GM19193 (cell line): ENCODE results near the gene THSD4.

ENCODE experiments used
- POLR2A ChIP-seq: IDR thresholded peaks from 4 replicates; pipeline ENCODE4 v1.6.1; 2011; ENCODE audit not compliant: insufficient read depth, insufficient read length; ENCODE audit errors: extremely low read depth

THSD4 gene

DNA sequence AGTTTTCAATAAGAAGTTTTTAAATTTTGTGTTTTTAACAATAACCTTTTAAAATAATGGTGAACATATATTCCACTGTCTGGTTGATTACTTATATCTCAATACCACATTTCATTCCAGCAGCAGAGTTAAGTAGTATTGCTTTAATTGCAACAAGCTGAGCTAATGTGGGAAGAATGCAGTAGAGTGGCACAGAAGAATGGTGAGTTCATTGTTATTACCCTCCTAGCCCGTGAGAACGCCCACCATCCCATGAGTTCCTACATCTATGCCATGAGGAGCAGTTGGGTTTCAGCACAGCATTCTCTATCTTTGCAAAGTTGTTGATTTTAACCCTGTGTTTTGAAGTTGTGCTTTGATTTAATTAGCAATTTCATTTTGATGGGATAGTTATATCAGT, 677.2 kb downstream of the THSD4 start:
- no peak for TF ChIP-seq POLR2A

DNA sequence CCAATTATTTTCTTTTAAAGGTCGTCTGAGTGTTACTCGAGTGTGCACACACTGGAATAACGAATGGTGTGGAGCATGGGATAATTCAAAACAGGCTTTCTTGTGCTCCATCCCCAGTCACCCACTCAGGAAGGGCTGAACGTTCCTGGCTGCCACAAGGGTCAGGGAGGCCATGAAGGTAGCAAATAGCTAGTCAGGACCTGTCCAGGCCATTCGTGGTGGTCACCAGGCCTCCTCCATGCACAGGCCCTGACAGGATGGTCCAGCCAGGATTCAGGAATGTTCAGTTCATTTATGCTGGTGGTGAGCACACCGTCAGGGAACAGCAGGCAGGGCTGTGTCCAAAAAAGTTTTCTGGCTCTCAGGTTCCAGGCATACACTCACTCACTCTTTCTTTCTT, 683.4 kb downstream of the THSD4 start:
- TF ChIP-seq POLR2A, result no peak

DNA sequence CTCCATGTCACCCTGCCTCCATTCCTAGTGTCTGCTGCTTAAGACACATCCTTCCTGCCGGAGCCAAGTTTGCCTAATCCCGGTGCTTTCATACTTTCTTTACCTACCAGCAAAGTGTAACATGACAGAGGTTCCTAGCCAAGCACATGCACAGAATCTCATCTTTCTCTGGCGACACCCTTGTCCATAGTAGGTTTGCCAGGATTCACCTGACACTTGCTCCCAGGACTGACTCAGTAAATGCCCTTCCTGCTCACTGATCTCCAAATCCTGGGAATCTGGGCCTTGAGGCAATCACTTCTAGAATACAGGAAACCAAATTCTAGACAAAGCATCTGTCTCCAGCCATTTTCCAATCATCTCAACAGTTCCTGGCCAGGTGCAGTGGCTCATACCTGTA, 684.9 kb downstream of the THSD4 start:
- no peak for TF ChIP-seq POLR2A

DNA sequence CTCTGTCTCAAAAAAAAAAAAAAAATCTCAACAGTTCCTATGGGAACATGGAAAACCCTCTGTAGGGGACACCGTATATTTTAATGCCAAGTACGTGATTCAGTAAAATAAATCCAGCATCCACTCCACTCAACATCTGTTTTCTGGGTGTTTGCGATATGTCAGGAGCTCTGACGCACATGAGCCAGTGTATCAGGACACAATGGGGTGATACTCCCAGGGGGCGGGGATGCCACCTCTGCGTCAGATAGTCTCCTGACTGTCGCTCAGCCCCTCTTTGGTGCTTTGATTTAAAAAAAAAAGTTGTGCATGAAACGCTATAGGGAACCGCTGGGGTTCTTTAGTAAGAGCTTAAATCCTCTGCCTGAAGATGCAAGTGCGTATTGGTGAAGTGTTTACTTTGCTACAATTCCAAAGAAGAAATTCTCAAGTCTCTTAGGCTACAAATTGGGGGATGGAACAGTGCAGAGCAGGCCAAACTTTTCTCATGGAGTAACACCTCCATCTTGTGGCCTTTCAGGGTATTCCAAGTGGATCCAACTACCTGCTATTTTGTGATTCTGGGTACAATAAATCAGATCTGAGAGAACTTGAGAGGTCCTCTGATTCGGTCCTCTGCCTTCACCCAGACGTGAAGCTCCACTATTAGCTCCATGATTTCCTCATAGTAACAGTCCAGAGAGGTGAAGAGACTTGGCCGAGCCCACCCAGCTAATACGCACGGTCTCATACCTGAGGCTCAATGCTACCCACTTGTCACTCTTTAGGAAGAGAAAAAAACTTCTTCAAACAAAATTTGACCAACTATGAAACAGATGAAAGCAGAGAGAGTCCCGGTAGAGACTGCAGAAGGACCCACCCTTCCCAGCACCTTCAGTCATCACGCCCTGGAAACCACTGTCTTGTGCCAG, 685.8 kb downstream of the THSD4 start:
- TF ChIP-seq POLR2A, result no peak

DNA sequence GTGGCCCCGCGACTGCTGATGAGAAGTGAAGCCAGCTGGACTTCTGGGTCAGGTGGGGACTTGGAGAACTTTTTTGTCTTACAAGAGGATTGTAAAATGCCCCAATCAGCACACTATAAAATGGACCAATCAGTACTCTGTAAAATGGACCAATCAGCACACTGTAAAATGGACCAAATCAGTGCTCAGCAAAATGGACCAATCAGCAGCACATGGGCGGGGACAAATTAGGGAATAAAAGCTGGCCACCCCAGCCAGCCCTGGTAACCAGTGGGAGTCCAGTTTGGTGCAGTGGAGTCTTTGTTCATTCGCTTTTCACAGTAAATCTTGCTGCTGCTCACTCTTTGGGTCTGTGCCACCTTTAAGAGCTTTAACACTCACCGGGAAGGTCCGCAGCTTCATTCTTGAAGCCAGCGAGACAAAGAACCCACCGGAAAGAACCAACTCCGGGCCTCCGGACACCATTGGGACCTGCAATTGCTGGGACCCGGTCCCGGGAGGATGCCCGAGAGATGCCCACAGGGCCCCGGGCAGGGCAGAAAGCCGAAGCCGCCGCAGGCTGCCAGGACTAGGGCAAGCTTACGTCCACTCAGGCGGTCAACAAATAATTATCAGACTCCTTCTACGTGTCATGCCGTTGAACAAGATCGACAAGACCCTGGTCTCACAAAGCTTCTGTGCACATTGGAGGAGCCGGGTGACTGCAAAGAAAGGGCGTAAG, 686.8 kb downstream of the THSD4 start:
- no peak for TF ChIP-seq POLR2A

DNA sequence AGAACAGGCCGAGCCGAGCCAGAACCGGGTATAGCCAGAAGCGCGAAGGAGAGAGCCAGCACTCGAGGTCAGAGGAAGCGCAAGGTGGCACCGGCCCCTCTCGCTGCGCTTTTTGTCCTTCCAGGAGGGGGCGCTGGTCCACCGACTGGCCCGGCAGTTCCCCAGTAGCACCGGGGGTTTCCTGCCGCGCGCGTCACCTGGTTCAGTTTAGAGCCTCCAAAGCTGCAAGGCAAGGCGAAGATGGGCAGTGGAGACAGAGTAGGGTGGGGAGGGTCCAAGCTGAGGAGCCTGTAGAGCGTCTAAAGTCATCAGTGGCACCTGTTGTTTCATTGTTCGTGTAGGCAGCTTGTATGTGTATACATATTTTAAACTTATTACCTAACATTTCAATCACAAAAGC, 687.5 kb downstream of the THSD4 start:
- no peak for TF ChIP-seq POLR2A

DNA sequence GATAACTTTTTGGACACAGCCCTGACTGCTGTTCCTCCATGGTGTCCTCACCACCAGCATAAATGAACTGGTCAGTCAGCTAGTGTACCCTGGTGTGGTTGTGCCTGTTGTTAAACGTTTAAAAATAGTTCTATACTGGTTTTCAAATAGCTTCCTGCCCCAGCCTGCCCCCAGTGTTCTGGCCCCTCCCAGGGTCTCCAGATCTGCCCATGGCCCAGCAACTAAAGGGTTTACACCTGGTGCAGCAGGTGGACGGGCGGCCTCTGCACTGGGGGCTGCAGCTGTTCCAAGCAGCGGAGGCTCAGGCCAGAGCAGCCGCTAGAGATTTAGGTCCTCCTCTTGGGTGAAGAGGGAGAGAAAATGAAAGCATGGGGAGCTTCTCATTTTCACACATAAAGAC, 689.0 kb downstream of the THSD4 start:
- TF ChIP-seq POLR2A, result no peak

DNA sequence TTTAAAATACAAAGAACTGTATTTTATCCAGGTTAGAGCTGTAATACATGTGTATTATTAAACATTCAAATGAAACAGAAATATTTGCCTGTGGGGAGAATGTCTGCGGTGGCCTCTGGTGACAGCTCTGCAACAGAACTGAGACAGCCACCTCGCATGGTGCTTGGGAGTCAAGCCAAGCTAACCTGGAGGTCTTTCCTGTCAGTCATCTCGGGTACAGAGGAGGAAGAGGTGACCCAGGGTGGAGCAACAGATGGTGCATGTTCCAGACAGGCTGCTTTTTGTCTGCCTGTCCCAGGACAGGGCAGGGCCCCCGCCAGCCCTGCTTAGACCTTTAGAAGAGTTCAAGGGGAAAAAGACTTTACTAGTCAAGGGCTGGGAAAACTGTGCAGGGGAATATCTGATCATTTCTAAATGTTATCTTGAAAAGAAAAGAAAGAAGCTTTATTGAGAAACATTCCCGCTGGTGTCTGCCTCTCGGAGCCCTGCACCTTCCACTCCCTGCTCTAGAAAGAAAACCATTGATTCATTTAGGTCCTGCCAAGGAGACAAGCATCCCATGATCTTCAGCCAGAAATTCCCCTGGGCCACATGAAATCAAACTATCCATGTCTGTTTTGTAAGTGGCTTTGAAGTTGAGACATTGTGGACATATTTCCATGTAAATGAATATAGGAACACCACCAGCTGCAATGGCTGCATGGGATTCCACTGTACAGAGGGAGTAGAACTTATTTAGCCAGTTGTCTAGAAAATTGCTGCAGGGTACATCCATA, 689.6 kb downstream of the THSD4 start:
- TF ChIP-seq POLR2A, result no peak

DNA sequence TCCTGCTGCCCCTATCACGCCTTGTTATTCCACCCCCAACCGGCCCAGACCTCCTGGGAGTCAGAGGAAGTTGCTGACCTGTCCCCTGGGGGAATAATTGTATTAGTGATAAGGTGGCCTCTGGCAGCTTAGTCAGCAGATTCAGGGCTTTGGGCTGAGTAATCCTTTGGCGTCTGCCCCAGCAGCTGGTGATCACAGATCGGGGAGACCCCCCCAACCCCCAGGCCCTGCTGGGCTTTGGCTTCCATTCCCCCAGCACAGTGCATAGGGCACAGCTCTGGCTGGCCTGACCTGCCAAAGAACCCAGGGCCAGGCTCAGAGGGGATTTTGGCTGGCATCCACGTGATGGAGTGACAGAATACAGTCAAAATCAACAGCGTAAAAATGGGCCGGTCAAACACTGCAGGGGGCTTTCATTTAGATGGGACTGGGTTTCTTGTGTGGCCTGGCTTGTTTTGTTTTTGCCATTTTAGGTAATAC, 691.2 kb downstream of the THSD4 start:
- TF ChIP-seq POLR2A, result no peak

DNA sequence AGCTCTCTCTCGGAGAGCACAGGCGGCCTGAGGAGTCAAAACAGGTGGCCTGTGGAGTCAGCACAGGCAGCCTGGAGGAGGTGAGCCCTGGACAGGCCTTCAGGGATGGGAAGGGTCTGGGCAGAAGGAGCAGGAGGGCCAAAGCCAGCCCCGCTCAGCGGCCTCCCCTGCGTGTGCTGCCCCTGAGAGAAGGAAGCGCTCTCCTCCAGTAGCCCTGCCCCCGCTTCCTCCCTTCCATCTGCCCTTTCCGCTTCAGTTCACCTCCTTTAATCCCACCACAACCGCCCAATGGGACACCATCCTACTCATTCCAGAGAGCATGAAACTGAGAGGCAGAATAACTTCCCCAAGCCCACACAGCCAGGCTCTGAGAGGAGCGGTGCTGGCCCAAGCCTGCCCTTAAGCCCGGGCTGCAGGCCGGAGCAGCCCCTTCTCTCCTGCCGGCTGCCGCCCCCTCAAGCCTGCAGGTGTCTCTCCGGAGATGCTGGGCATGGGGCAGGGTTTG, 691.9 kb downstream of the THSD4 start:
- TF ChIP-seq POLR2A, result no peak

DNA sequence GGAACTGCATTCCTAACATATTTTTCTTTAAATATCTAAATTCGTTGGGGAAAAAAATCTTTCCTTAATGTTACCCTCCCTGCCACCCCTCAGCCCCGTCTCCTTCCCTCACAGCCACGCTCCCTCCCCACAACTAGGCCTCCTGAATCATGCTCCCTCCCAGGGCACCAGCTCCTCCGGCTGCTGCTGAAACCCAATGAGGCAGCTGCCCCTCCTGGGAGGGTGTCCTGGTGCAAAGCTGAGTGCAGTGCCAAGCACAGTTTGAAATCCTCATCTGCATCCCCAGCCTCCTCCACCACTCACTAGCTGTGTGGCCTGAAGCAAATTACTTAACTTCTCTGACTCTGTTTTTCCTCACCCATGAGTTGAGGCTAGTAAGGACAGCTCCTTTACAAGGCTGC, 692.4 kb downstream of the THSD4 start:
- no peak for TF ChIP-seq POLR2A

DNA sequence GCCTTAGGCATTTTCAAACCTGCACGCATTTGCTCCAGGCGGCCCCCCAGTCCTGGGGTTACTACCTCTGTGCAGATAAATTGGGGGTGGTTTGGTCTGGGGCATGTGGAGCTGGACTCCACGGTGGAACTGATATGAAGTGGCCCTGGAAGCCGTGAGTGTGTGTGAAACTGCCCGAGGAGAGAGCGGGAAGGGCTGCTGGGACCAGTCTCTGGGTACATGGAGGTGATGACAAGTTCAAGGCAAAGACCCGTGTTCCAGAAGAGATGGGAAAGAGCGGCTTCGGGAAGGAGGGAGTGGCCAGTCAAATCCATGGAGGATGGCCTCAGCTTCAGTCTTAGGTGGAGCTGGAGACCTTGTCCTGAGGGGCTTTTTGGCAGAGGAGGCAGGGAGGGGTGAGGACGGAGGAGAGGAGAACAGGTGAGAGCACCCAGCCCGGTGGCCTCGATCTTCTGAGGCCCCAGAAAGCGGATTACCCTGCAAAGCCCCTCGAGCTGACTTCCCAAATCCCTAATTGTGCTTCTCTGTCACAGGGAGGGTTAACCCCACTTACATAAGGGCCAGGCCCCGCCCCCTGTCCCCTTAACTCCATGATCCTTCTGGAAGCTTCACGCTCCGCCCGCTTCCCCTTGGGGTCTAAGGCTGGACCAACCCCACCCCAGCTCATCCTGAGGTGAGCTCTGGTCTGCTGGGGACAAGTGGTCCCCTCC, 693.2 kb downstream of the THSD4 start:
- TF ChIP-seq POLR2A, result no peak

DNA sequence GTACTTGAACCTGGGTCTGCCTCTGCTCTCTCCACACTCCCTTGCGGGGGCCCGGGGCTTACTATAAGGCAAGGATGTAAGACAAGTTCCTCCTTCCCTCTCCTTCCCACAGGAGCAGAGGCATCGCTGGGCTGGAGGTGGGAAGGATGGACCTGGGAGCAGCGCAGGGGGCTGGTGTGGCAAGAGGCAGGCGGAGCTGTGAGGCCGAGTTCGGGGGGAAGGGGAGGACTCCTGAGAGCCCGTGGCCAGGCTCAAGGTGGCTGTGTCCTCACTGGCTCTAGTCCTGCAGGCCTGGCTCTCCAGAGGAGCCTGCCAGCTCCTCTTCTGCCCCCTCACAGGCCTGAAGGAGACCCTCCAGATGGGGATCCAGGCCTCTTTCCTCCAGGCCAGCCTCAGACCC, 694.1 kb downstream of the THSD4 start:
- no peak for TF ChIP-seq POLR2A

DNA sequence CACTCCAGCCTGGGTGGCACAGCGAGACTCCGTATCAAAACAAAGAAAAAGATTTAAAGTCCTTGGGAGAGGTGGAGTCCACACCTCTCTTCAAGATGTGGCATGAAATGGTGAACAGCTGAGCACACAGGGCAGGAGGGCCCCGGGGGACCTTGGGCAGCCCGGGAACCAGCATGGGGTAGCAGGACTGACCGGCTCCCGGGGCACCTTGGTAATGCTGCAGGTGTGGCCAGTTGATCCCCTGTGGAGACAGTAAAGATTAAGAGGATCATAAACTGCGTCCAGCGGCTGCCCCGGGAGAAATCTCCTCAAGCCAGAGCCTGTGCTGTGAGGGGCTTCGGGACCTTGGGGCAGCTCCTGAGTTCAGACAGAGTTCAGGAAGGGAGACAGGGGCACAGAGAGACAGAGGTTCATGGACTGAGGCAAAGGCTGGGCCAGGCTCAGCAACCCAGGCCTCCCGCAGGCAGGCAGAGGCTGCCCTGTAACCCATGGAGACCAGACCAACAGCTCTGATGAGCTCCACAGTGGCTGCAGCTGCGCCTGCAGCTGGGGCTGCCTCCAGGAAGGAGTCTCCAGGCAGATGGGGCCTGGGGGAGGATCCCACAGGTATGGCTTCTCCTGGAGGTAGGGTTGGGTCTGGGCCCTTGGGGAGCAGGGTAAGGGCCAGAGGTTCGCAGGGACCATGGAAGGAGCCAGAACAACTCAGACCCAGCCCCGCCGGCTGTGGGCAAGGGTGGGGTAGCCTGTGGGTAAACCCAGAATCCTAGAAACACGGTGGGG, 695.2 kb downstream of the THSD4 start, which contains the start of gene NR2E3:
Gene NR2E3, plus strand, starts transcription at position 299 of the 780 bp plus-strand sequence. Its CDS starts 190 bp downstream, at position 489.
- no peak for TF ChIP-seq POLR2A

DNA sequence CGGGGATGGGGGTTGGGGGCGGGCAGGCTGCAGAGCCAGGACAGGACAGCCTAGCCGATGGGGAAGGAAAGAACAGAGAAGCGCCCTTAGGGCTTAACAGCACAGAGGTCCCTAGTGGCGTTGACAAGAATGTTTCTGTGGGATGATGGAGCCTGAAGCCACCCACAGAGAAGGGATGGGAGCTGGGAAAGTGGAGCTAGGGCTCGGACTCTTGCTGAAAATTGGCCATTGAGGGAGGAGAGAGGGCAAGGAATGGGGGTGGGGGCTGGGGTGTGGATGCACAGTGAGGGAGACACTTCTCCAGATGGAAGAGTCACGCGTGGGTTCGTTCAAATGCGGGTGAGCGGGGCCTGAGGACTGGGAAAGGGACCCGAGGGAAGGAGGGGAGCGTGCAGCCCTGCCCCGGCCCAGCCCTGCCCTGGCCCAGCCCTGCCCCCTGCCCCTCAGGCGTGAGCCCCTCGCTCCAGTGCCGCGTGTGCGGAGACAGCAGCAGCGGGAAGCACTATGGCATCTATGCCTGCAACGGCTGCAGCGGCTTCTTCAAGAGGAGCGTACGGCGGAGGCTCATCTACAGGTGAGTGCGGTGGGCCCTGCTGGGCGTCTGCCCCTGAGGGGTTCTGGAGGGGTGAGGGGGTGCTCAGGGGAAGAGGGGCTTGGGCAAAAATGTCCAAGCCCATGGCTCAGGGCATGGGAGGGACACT, 695.9 kb downstream of the THSD4 start:
- TF ChIP-seq POLR2A, result no peak
